ENCODE measurements around the gene PNPLA6. TPM values are rescaled to one million over a fixed set of nuclear protein-coding genes. Genes with fewer than 3 reads are reported as not detected.

PNPLA6 gene
- polyA plus RNA-seq, 3 donors, result 11.2 to 178 (median 14.4) TPM

GRCh38 chr19:7507884-7508283 lies 27.6 kb upstream of the PNPLA6 start:
- H3K4me3 ChIP-seq (replicated peaks in 1 of 3; ENCODE audit: low read depth in 2 of 3, low read length in 3 of 3), result no peak overlapping the region
- H3K79me2 ChIP-seq (ENCODE audit: insufficient read depth, low read length), result no peaks in the 10 kb centered on the region
- TF ChIP-seq CTCF (IDR thresholded peaks at IDR 0.05), result no peak
- no peak overlapping the region for H3K4me2 ChIP-seq (replicated peaks; ENCODE audit: extremely low read depth, low read length, poor library complexity, severe bottlenecking)
- intact Hi-C loops (cut with micrococcal nuclease), result loop anchor here (5.0 kb wide), 1 partner anchor 36 kb away; no protein-coding TSS in a partner anchor
- no peaks in the 10 kb centered on the region for H4K20me1 ChIP-seq (ENCODE audit: insufficient read depth, low read length)
- no peak overlapping the region for H3K27ac ChIP-seq (ENCODE audit: low read depth in 1 of 2, low read length in 2 of 2)
- peaks cover 0 to 7% (median 2%) of the 10 kb centered on the region in 7 donors for H3K9me3 Mint-ChIP-seq
- peaks cover 0 to 19% of the 10 kb centered on the region in 2 donors for H3K27me3 ChIP-seq (ENCODE audit: control insufficient read depth in 2 of 2, insufficient read depth in 2 of 2, low read length in 2 of 2)
- H3K4me1 Mint-ChIP-seq, result peaks cover 27% of the 10 kb centered on the region
- 40% methylated on average over 6 of the region's 11 CpGs for WGBS (ENCODE audit: insufficient coverage)
- DNase-seq, result peak; percentile 82 to 89 (median 86)
- no peak overlapping the region for H2AFZ ChIP-seq (ENCODE audit: insufficient read depth, low read depth, low read length, poor library complexity, severe bottlenecking)
- H3K4me3 Mint-ChIP-seq, result no peak overlapping the region
- H3K27ac Mint-ChIP-seq, result peak overlapping the region in 2 of 7 donors; percentile 6 to 58
- no peaks in the 10 kb centered on the region for H3K36me3 ChIP-seq (replicated peaks in 1 of 2; ENCODE audit: control insufficient read depth in 1 of 2, insufficient read depth in 2 of 2, low read length in 2 of 2)
- no peaks in the 10 kb centered on the region for H3K36me3 Mint-ChIP-seq
- no peak overlapping the region for H3K9ac ChIP-seq (ENCODE audit: insufficient read depth, low read length, poor library complexity, severe bottlenecking)
- peaks cover 19 to 45% (median 34%) of the 10 kb centered on the region in 3 donors for H3K27me3 Mint-ChIP-seq (ENCODE audit: low read depth in 3 of 3)
- H3K9me3 ChIP-seq (replicated peaks in 1 of 2; ENCODE audit: control insufficient read depth in 1 of 2, insufficient read depth in 1 of 2, low read length in 2 of 2), result peaks cover 0 to 3% of the 10 kb centered on the region in 2 donors
- peaks cover 23 to 35% of the 10 kb centered on the region in 2 donors for H3K4me1 ChIP-seq (ENCODE audit: control insufficient read depth in 1 of 2, insufficient read depth in 2 of 2, low read length in 2 of 2)

GRCh38 chr19:7509625-7510024 lies 25.9 kb upstream of the PNPLA6 start:
- Histone ChIP-seq H3K27ac (ENCODE audit: low read depth in 1 of 2, low read length in 2 of 2) (no peak overlapping the region), H2AFZ (ENCODE audit: insufficient read depth, low read depth, low read length, poor library complexity, severe bottlenecking) (no peak overlapping the region), H3K4me3 (replicated peaks in 1 of 3; ENCODE audit: low read depth in 2 of 3, low read length in 3 of 3) (no peak overlapping the region), H3K4me1 (ENCODE audit: control insufficient read depth in 1 of 2, insufficient read depth in 2 of 2, low read length in 2 of 2) (peaks cover 23 to 35% of the 10 kb centered on the region in 2 donors), H3K4me2 (replicated peaks; ENCODE audit: extremely low read depth, low read length, poor library complexity, severe bottlenecking) (no peak overlapping the region), H3K36me3 (replicated peaks in 1 of 2; ENCODE audit: control insufficient read depth in 1 of 2, insufficient read depth in 2 of 2, low read length in 2 of 2) (no peaks in the 10 kb centered on the region), H3K9ac (ENCODE audit: insufficient read depth, low read length, poor library complexity, severe bottlenecking) (no peak overlapping the region), H3K79me2 (ENCODE audit: insufficient read depth, low read length) (no peaks in the 10 kb centered on the region), H3K27me3 (ENCODE audit: control insufficient read depth in 2 of 2, insufficient read depth in 2 of 2, low read length in 2 of 2) (peaks cover 0 to 16% of the 10 kb centered on the region in 2 donors), H3K9me3 (replicated peaks in 1 of 2; ENCODE audit: control insufficient read depth in 1 of 2, insufficient read depth in 1 of 2, low read length in 2 of 2) (peaks cover 0 to 3% of the 10 kb centered on the region in 2 donors), H4K20me1 (ENCODE audit: insufficient read depth, low read length) (no peaks in the 10 kb centered on the region)
- Mint-ChIP-seq H3K27ac (peak overlapping the region in 1 of 7 donors; percentile 18), H3K36me3 (no peaks in the 10 kb centered on the region), H3K4me3 (peak overlapping the region in 1 of 2 donors; percentile 30), H3K4me1 (peaks cover 27% of the 10 kb centered on the region), H3K27me3 (ENCODE audit: low read depth in 3 of 3) (peaks cover 27 to 46% (median 31%) of the 10 kb centered on the region in 3 donors), H3K9me3 (peaks cover 0 to 7% (median 2%) of the 10 kb centered on the region in 7 donors)
- WGBS (ENCODE audit: insufficient coverage), result 48% methylated on average over 2 of the region's 3 CpGs
- intact Hi-C loops (cut with micrococcal nuclease), result loop anchor here (5.0 kb wide), 1 partner anchor 37 kb away; no protein-coding TSS in a partner anchor
- no peak for DNase-seq
- no peak for TF ChIP-seq CTCF (IDR thresholded peaks at IDR 0.05)

Data from CD14-positive monocyte (primary cell).